Mucosa of descending colon (tissue), 3 donors: ENCODE results near the gene PRDM1. TPM values are rescaled to one million over a fixed set of nuclear protein-coding genes. Genes with fewer than 3 reads are reported as not detected.

Experiments used
- ATAC-seq: fragments of 200-7000 bp; cut with Tn5 transposase; one replicate; pipeline ENCODE4 v1.9.1; 2020; ENCODE audit warnings: mild to moderate bottlenecking, moderate library complexity
- DNase-seq, 3 donors: peaks; one replicate each; pipeline ENCODE4 v3.0.0-alpha.2; 2020
- H3K36me3 ChIP-seq: fragments of 200-600 bp; one replicate; pipeline ENCODE4 v1.8.0; 2021; ENCODE audit warnings: low read depth, mild to moderate bottlenecking
- H3K4me1 ChIP-seq: fragments of 200-600 bp; one replicate; pipeline ENCODE4 v1.8.0; 2021; ENCODE audit warnings: low read depth, mild to moderate bottlenecking
- H3K4me3 ChIP-seq: fragments of 200-600 bp; one replicate; pipeline ENCODE4 v1.8.0; 2021; ENCODE audit warnings: mild to moderate bottlenecking
- H3K9me3 ChIP-seq: fragments of 200-600 bp; one replicate; pipeline ENCODE4 v1.8.0; 2021; ENCODE audit warnings: mild to moderate bottlenecking
- CTCF ChIP-seq: fragments of 200-600 bp; IDR thresholded peaks from one replicate; pipeline ENCODE4 v1.8.0; 2022; ENCODE audit warnings: antibody characterized with exemption, mild to moderate bottlenecking
- intact Hi-C, 2 donors: fragments of 100-400 bp; cut with DNase I in 1 of 2; cut with micrococcal nuclease in 1 of 2; formaldehyde crosslinking; loops; one replicate each; pipeline versions ENCODE4 v1.11.0 to v1.11.1; 2022; cut with DNase I, micrococcal nuclease
- total RNA-seq, 3 donors: library from RNA; stranded (reverse); fragmentation: NEBNext Ultra II Directional in 2 of 3; extraction: Animal tissue kit (Norgen Biotek cat#: 25700) in 2 of 3; gene quantifications; one replicate each; pipeline versions ENCODE4 v1.2.1 to v1.2.4, GENCODE V29; 2021 to 2023
- donor health status: DM: no; HTN: no; CAD: no; lungs with moderate emphysema.
- donor health status: DM: no; HTN: no; CAD: no.
- donor health status: DM: no; HTN: yes; CAD: no.

Gene PRDM1
- total RNA-seq, 3 donors from 2014 or later = 10.5 to 30.7 (median 23.4) TPM

- ATAC-seq = no peak
These were observed 32.5 kb upstream of the PRDM1 start for GRCh38 chr6:106053484-106054205.

GRCh38 chr6:106055489-106055888 lies 30.6 kb upstream of the PRDM1 start:
- H3K4me1 ChIP-seq = no peaks in the 10 kb centered on the region
- intact Hi-C loops = no loop called here
- H3K36me3 ChIP-seq = no peaks in the 10 kb centered on the region
- H3K9me3 ChIP-seq = no peaks in the 10 kb centered on the region
- no peak for DNase-seq
- H3K4me3 ChIP-seq = no peak overlapping the region
- TF ChIP-seq CTCF = no peak
- no peak for ATAC-seq

More at GRCh38 chr6:106053484-106054205, 32.5 kb upstream of the PRDM1 start:
- DNase-seq = no peak
- intact Hi-C loops = no loop called here
- TF ChIP-seq CTCF = no peak
- no peaks in the 10 kb centered on the region for H3K4me1 ChIP-seq
- no peaks in the 10 kb centered on the region for H3K9me3 ChIP-seq
- H3K4me3 ChIP-seq = no peak overlapping the region
- no peaks in the 10 kb centered on the region for H3K36me3 ChIP-seq

- Histone ChIP-seq H3K4me3 (no peak overlapping the region), H3K4me1 (no peaks in the 10 kb centered on the region), H3K9me3 (no peaks in the 10 kb centered on the region), H3K36me3 (no peaks in the 10 kb centered on the region)
- no peak for TF ChIP-seq CTCF
- peak in 1 of 3 donors; percentile 23 for DNase-seq
- peak; percentile 69 for ATAC-seq
- intact Hi-C loops = no loop called here
These were observed 29.9 kb upstream of the PRDM1 start for GRCh38 chr6:106056060-106056745.

DNA sequence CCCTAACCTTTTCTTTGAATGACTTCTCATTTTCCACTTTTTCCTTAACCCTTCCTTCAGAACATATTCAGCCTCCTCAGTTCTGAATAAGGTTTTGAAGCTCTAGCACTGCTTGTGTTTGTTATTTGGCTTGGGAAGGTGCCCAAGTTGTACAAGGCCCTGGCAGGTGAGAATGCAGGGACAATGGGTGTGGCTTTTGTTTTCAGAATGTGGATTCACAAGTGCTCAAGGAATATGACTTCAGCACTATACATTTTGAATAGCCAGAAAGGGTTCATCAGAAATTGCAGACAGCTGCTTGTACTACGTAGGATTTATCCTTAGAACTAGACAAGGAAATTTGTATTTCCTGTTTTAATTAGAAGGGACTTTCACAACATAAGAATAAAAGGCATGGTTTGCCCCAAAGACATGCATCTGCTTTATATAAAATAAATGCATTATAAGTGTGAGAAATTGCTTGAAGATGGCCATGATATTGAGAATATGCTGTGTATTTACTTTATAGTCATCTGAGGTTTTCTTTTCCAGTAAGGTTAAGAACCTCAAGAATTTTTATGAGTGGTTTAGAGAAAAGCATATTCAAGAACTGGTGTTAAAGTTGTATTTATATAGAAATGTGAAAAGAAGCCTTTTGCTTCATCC lies 29.3 kb upstream of the PRDM1 start:
- H3K9me3 ChIP-seq = no peaks in the 10 kb centered on the region
- DNase-seq (peak in 1 of 3 donors; percentile 50), ATAC-seq (peak; percentile 87)
- no peaks in the 10 kb centered on the region for H3K4me1 ChIP-seq
- TF ChIP-seq CTCF = no peak
- no peak overlapping the region for H3K4me3 ChIP-seq
- intact Hi-C loops = no loop called here
- H3K36me3 ChIP-seq = no peaks in the 10 kb centered on the region

- no peak for TF ChIP-seq CTCF
- H3K9me3 ChIP-seq = no peaks in the 10 kb centered on the region
- H3K4me1 ChIP-seq = no peaks in the 10 kb centered on the region
- intact Hi-C loops = no loop called here
- no peak overlapping the region for H3K4me3 ChIP-seq
- ATAC-seq = no peak
- no peak for DNase-seq
- no peaks in the 10 kb centered on the region for H3K36me3 ChIP-seq
These were observed 26.8 kb upstream of the PRDM1 start for GRCh38 chr6:106059331-106059730.
